HepG2 (cell line): ENCODE data around the gene ARL6IP4. TPM values are rescaled to one million over a fixed set of nuclear protein-coding genes. Genes with fewer than 3 reads are reported as not detected.
A peak's percentile ranks its signal among the peaks of the same experiment; 100 is the strongest.

Experiments used
- CREBL2 ChIP-seq: sonication (generic); formaldehyde crosslinking; IDR thresholded peaks from 2 replicates; pipeline ENCODE4 v1.8.1; 2023; ENCODE audit warnings: missing genetic modification reagents, mild to moderate bottlenecking, borderline replicate concordance
- MLX ChIP-seq: IDR thresholded peaks from 2 replicates; pipeline ENCODE4 v1.6.1; 2016
- RARG ChIP-seq: sonication (generic); formaldehyde crosslinking; IDR thresholded peaks from 2 replicates; pipeline ENCODE4 v1.4.0; 2020; ENCODE audit warnings: low read depth, mild to moderate bottlenecking, missing genetic modification reagents
- REST ChIP-seq, 2 experiments: IDR thresholded peaks; 2 replicates each; pipeline ENCODE4 v1.6.1; 2011 to 2012; ENCODE audit warnings: low read length in 2 of 2, borderline replicate concordance in 1 of 2, low read depth in 1 of 2, mild to moderate bottlenecking in 1 of 2, moderate library complexity in 1 of 2
- XRCC5 ChIP-seq: fragments of 200-400 bp; formaldehyde crosslinking; optimal IDR thresholded peaks from 2 replicates; pipeline ENCODE3; 2017; ENCODE audit warnings: mild to moderate bottlenecking, low read length
- ZNF225 ChIP-seq: sonication (generic); formaldehyde crosslinking; IDR thresholded peaks from 2 replicates; pipeline ENCODE4 v1.4.0; 2020; ENCODE audit warnings: mild to moderate bottlenecking, missing genetic modification reagents
- ZNF30 ChIP-seq: sonication (generic); formaldehyde crosslinking; IDR thresholded peaks from 2 replicates; pipeline ENCODE4 v1.5.0; 2020; ENCODE audit warnings: mild to moderate bottlenecking, missing genetic modification reagents
- ZNF331 ChIP-seq: sonication (generic); formaldehyde crosslinking; IDR thresholded peaks from 2 replicates; pipeline ENCODE4 v1.4.0; 2020; ENCODE audit warnings: missing genetic modification reagents
- ZNF414 ChIP-seq: sonication (generic); formaldehyde crosslinking; IDR thresholded peaks from 2 replicates; pipeline ENCODE4 v1.5.0; 2020; ENCODE audit warnings: missing genetic modification reagents
- ZNF547 ChIP-seq: sonication (generic); formaldehyde crosslinking; IDR thresholded peaks from 2 replicates; pipeline ENCODE4 v1.5.1; 2020; ENCODE audit warnings: mild to moderate bottlenecking, missing genetic modification reagents
- ZNF768 ChIP-seq: sonication (generic); formaldehyde crosslinking; IDR thresholded peaks from 2 replicates; pipeline ENCODE4 v1.4.0; 2020; ENCODE audit warnings: missing genetic modification reagents
- ZNF841 ChIP-seq: sonication (generic); formaldehyde crosslinking; IDR thresholded peaks from 2 replicates; pipeline ENCODE4 v1.8.1; 2023; ENCODE audit warnings: missing genetic modification reagents, borderline replicate concordance
- polyA plus RNA-seq, 8 experiments: library from polyadenylated mRNA; depleted of rRNA in 3 of 8; stranded (reverse) in 7 of 8; unstranded in 1 of 8; fragments of >200 nt; fragmentation: Illumina TruSeq in 4 of 8; extraction: Trizol in 4 of 8; gene quantifications; 2 replicates each; pipeline versions ENCODE4 v1.2.1 to v1.2.3, GENCODE V29; 2011 to 2016; ENCODE audit warnings: low read depth in 4 of 8, missing spikeins in 1 of 8, mixed read lengths in 1 of 8; ENCODE audit not compliant: insufficient read depth in 1 of 8
- total RNA-seq, 5 experiments: library from RNA; depleted of rRNA; stranded (reverse); fragments of >200 nt; fragmentation: Illumina TruSeq; extraction: Trizol; gene quantifications; 2 replicates each; pipeline ENCODE4 v1.2.3, GENCODE V29; 2016; ENCODE audit warnings: low read depth in 1 of 5
- TF ChIP-seq, protein P1 (sequence below): sonication (generic); formaldehyde crosslinking; IDR thresholded peaks from 2 replicates; pipeline ENCODE4 v1.4.0; 2020; ENCODE audit warnings: missing genetic modification reagents, borderline replicate concordance
- TF ChIP-seq, protein P2 (sequence below): sonication (generic); formaldehyde crosslinking; conservative IDR thresholded peaks from 2 replicates; pipeline ENCODE4 v1.5.0; 2020; ENCODE audit warnings: missing genetic modification reagents
- TF ChIP-seq, protein P3 (sequence below): sonication (generic); formaldehyde crosslinking; IDR thresholded peaks from 2 replicates; pipeline ENCODE4 v1.5.1; 2020; ENCODE audit warnings: mild to moderate bottlenecking, missing genetic modification reagents

ARL6IP4 gene
- total and polyA plus RNA-seq, 2 of the 13 experiments (the other 11 are each of a cell fraction or from before 2014, with no cell fraction given), result 155 to 220 TPM

DNA sequence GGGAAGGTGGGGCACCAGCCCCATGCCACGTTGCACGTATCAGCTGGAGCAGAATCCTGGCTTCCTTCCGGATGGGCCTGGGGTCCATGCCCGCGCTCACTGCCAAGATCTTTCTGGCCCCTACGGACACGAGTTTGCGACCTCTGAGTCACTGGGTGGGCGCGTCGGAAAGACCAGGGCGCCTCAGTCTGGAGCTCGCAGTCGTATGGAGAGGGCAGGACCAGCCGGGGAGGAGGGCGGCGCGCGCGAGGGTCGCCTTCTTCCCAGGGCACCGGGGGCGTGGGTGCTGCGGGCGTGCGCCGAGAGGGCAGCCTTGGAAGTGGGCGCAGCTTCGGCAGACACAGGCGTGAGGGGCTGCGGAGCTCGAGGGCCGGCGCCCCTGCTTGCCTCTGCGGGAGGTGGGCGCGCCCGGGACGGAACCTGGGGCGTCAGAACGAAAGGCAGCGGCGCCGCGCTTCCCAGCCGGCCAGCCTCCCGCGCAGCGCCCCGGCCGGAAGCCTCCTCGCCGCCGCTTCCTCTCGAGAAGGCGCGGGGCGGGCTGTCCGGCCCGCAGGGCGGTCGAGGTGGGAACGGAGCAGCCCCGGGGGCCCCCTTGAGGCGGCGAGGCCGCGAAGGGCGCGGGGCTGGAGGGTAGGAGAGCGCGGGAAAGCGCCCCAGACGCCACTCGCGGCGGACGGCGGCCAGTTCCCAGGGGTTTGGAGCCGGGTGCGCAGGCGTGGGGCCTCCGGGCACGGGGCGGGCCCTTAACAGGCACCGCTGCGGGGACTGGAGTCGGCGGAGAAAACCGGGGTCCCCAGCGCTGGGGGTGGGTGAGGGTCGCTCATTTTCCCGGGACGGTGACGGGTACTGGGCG, at the start of gene ARL6IP4 (continued):
- no peak for TF ChIP-seq MLX (CRISPR knock-in tag)
- TF ChIP-seq ZNF768 (CRISPR knock-in tag), result 0 out of 2 replicates have a peak, but pooled peaks have one; percentile 57
- TF ChIP-seq ZNF331, result no peak; the same call in 1 of the 2 replicates
- TF ChIP-seq ZNF841 (CRISPR knock-in tag), result 0 out of 2 replicates have a peak, but pooled peaks have one; percentile 78
- TF ChIP-seq, protein P1, sequence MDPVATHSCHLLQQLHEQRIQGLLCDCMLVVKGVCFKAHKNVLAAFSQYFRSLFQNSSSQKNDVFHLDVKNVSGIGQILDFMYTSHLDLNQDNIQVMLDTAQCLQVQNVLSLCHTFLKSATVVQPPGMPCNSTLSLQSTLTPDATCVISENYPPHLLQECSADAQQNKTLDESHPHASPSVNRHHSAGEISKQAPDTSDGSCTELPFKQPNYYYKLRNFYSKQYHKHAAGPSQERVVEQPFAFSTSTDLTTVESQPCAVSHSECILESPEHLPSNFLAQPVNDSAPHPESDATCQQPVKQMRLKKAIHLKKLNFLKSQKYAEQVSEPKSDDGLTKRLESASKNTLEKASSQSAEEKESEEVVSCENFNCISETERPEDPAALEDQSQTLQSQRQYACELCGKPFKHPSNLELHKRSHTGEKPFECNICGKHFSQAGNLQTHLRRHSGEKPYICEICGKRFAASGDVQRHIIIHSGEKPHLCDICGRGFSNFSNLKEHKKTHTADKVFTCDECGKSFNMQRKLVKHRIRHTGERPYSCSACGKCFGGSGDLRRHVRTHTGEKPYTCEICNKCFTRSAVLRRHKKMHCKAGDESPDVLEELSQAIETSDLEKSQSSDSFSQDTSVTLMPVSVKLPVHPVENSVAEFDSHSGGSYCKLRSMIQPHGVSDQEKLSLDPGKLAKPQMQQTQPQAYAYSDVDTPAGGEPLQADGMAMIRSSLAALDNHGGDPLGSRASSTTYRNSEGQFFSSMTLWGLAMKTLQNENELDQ (CRISPR knock-in tag), result no peak
- TF ChIP-seq RARG, result no peak
- TF ChIP-seq, protein P2, sequence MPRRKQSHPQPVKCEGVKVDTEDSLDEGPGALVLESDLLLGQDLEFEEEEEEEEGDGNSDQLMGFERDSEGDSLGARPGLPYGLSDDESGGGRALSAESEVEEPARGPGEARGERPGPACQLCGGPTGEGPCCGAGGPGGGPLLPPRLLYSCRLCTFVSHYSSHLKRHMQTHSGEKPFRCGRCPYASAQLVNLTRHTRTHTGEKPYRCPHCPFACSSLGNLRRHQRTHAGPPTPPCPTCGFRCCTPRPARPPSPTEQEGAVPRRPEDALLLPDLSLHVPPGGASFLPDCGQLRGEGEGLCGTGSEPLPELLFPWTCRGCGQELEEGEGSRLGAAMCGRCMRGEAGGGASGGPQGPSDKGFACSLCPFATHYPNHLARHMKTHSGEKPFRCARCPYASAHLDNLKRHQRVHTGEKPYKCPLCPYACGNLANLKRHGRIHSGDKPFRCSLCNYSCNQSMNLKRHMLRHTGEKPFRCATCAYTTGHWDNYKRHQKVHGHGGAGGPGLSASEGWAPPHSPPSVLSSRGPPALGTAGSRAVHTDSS, result no peak
- no peak for TF ChIP-seq ZNF414 (CRISPR knock-in tag)
- TF ChIP-seq CREBL2 (CRISPR knock-in tag), result peak; percentile 80; the same call in 1 of the 2 replicates
- no peak for TF ChIP-seq ZNF225 (CRISPR knock-in tag)
- TF ChIP-seq XRCC5, result peak; percentile 43
- peak; percentile 86 for TF ChIP-seq ZNF547
- TF ChIP-seq ZNF30 (CRISPR knock-in tag), result no peak
- peak in 1 of 2 experiments; percentile 25; a peak in 1 of 4 replicates for TF ChIP-seq REST (IDR thresholded peaks at IDR 0.05; ENCODE audit: borderline replicate concordance in 1 of 2, low read depth in 1 of 2, low read length in 2 of 2)
- TF ChIP-seq, protein P3, sequence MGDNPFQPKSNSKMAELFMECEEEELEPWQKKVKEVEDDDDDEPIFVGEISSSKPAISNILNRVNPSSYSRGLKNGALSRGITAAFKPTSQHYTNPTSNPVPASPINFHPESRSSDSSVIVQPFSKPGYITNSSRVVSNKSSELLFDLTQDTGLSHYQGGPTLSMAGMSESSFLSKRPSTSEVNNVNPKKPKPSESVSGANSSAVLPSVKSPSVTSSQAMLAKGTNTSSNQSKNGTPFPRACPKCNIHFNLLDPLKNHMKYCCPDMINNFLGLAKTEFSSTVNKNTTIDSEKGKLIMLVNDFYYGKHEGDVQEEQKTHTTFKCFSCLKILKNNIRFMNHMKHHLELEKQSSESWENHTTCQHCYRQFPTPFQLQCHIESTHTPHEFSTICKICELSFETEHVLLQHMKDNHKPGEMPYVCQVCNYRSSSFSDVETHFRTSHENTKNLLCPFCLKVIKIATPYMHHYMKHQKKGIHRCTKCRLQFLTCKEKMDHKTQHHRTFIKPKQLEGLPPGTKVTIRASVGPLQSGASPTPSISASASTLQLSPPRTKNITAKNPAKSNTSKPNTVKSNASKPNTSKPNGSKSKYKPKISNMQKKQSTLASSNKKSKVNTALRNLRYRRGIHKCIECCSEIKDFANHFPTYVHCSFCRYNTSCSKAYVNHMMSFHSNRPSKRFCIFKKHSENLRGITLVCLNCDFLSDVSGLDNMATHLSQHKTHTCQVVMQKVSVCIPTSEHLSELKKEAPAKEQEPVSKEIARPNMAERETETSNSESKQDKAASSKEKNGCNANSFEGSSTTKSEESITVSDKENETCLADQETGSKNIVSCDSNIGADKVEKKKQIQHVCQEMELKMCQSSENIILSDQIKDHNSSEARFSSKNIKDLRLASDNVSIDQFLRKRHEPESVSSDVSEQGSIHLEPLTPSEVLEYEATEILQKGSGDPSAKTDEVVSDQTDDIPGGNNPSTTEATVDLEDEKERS (CRISPR knock-in tag), result no peak
